Stimulated activated CD8-positive, alpha-beta memory T cell treated with anti-CD3 and anti-CD28 coated beads, Interleukin-12 subunit alpha, Interleukin-12 subunit beta, amount 100 ng/mL, for 24 hours (primary cell): ENCODE results near the gene ZNF691.
"Not testable (repeated sequence)": the region's sequence is repeated elsewhere in the genome, so short reads cannot be mapped to it uniquely, and the experiment has no call there.

Source experiments
- DNase-seq: peaks from one replicate; pipeline ENCODE4 v3.0.0-alpha.2; 2020; ENCODE audit errors: extremely low read depth

The ZNF691 gene

GRCh38 chr1:42859366-42859765, 13.0 kb downstream of the ZNF691 start:
- DNase-seq, result not testable (repeated sequence)

GRCh38 chr1:42860339-42861013, 14.1 kb downstream of the ZNF691 start:
- DNase-seq, result no peak

- DNase-seq, result no peak
Measured at GRCh38 chr1:42861014-42861399, 14.6 kb downstream of the ZNF691 start.

GRCh38 chr1:42866549-42866948, 20.1 kb downstream of the ZNF691 start:
- no peak for DNase-seq

GRCh38 chr1:42868466-42868865, 22.1 kb downstream of the ZNF691 start:
- not testable (repeated sequence) for DNase-seq

- not testable (repeated sequence) for DNase-seq
Measured at GRCh38 chr1:42869254-42869653, 22.8 kb downstream of the ZNF691 start.

- DNase-seq, result not testable (repeated sequence)
Measured at GRCh38 chr1:42869751-42870150, 23.3 kb downstream of the ZNF691 start.

GRCh38 chr1:42873108-42873507, 26.7 kb downstream of the ZNF691 start:
- DNase-seq, result not testable (repeated sequence)

GRCh38 chr1:42873670-42874069, 27.3 kb downstream of the ZNF691 start:
- no peak for DNase-seq

- no peak for DNase-seq
Measured at GRCh38 chr1:42876009-42876408, 29.6 kb downstream of the ZNF691 start.

- DNase-seq, result no peak
Measured at GRCh38 chr1:42877380-42877779, 31.0 kb downstream of the ZNF691 start.

- DNase-seq, result no peak
Measured at GRCh38 chr1:42880384-42880783, 34.0 kb downstream of the ZNF691 start.

GRCh38 chr1:42886046-42886739, 39.8 kb downstream of the ZNF691 start:
- DNase-seq, result no peak

- no peak for DNase-seq
Measured at GRCh38 chr1:42886800-42887199, 40.4 kb downstream of the ZNF691 start.

- no peak for DNase-seq
Measured at GRCh38 chr1:42887366-42887765, 41.0 kb downstream of the ZNF691 start.

GRCh38 chr1:42888013-42888633, 41.7 kb downstream of the ZNF691 start:
- no peak for DNase-seq

GRCh38 chr1:42889264-42889663, 42.9 kb downstream of the ZNF691 start:
- no peak for DNase-seq

- DNase-seq, result no peak
Measured at GRCh38 chr1:42891465-42892138, 45.2 kb downstream of the ZNF691 start.

- not testable (repeated sequence) for DNase-seq
Measured at GRCh38 chr1:42899960-42900359, 53.5 kb downstream of the ZNF691 start.
